ENCODE measurements around the gene LRRFIP1. TPM values are rescaled to one million over a fixed set of nuclear protein-coding genes. Genes with fewer than 3 reads are reported as not detected.

The LRRFIP1 gene
- total and polyA plus RNA-seq, 8 donors: 104 to 160 (median 122) TPM

DNA sequence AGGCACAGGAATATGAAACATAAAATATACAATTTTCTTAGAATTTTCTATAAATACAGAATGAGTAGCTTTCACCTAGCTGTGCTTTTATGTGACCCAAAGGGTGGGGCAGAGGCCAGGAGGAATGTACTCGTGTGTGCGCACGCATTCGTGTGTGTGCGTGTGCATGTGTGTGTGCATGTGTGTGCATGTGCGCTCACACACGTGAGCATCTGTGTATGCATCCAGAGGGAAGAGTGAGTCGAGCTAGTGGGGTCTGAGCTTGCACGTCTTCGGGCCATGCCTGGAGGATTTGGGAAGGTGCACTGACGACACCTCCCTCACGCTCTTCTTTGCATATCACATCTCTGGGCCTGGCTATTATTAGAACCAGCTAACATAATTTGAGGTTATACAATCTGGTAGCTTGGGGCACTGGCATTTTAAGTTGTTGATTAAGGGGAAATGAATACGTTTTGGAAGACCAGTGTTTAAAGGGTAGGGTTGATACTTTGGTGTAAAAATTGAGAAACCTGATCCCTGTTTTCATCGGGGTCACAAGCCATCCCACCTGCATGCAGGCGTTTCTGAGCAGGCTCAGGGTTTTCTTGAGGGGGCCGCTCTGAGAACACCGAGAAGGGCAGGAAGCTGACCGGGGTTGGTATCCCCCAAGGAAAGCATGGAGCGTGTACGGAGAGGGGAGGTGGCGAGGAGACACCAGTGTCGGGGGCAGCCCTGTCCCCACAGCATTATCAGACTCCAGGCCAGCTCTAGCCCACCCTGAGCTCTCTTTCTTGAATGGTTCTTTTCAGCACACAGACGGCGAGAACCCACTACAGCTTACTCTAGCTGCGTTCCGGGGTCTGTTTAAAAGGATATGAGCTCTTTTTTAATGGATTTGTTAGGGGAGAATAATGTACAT is 85.3 kb downstream of the LRRFIP1 start:
- Histone ChIP-seq H3K36me3 (peaks cover 0 to 51% of the 10 kb centered on the region in 2 donors), H3K4me1 (peaks cover 11 to 53% of the 10 kb centered on the region in 2 donors), H3K27ac (no peak overlapping the region), H3K4me3 (no peak overlapping the region), H3K9me3 (no peaks in the 10 kb centered on the region), H3K27me3 (no peaks in the 10 kb centered on the region)
- TF ChIP-seq, protein P1, sequence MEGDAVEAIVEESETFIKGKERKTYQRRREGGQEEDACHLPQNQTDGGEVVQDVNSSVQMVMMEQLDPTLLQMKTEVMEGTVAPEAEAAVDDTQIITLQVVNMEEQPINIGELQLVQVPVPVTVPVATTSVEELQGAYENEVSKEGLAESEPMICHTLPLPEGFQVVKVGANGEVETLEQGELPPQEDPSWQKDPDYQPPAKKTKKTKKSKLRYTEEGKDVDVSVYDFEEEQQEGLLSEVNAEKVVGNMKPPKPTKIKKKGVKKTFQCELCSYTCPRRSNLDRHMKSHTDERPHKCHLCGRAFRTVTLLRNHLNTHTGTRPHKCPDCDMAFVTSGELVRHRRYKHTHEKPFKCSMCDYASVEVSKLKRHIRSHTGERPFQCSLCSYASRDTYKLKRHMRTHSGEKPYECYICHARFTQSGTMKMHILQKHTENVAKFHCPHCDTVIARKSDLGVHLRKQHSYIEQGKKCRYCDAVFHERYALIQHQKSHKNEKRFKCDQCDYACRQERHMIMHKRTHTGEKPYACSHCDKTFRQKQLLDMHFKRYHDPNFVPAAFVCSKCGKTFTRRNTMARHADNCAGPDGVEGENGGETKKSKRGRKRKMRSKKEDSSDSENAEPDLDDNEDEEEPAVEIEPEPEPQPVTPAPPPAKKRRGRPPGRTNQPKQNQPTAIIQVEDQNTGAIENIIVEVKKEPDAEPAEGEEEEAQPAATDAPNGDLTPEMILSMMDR (IDR thresholded peaks at IDR 0.05): no peak
- intact Hi-C loops (cut with DNase I): no loop called here
- ATAC-seq (no peak), DNase-seq (no peak)

DNA sequence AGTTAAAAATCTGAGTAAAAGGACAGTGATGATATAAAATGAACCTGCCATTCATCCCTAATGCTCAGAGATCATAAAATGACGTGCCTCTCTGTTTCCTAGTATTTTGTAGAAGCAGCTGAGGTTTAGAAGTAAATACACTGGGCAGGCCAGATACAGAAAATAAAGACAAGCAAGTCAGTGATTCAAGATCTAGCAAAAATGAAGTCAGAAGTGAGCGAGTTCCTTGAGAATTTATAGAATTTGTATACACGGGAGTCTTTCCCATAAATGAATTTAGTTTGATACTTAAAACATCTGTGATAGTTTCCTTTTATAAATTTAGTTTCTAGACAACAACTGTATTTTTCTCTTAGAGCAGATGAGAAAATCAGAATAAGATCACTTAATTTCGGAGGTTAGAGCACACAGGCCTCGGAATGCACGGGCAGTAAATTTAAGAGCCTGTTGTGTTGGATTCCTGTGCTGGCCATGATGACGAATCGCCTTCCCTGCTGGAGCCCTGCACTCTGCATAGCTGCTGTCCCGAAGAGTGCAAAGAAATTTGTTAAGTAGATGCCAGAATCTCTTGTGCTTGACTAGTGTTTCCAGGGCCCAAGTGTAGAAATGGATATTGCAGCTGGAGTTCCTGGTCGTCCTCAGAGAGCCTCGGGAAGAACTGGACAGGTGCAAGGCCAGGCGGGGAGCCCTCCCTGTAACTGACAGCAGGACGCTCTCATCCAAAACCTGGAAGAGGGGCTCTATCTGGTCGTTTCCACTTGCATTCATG is 87.5 kb downstream of the LRRFIP1 start:
- Histone ChIP-seq H3K27me3 (no peaks in the 10 kb centered on the region), H3K4me1 (peaks cover 0 to 45% of the 10 kb centered on the region in 2 donors), H3K9me3 (no peaks in the 10 kb centered on the region), H3K27ac (peak overlapping the region; percentile 69 to 73), H3K36me3 (peaks cover 0 to 40% of the 10 kb centered on the region in 2 donors), H3K4me3 (no peak overlapping the region)
- intact Hi-C loops (cut with DNase I): no loop called here
- TF ChIP-seq, protein P1 (IDR thresholded peaks at IDR 0.05): no peak
- ATAC-seq (peak; percentile 92), DNase-seq (no peak)

DNA sequence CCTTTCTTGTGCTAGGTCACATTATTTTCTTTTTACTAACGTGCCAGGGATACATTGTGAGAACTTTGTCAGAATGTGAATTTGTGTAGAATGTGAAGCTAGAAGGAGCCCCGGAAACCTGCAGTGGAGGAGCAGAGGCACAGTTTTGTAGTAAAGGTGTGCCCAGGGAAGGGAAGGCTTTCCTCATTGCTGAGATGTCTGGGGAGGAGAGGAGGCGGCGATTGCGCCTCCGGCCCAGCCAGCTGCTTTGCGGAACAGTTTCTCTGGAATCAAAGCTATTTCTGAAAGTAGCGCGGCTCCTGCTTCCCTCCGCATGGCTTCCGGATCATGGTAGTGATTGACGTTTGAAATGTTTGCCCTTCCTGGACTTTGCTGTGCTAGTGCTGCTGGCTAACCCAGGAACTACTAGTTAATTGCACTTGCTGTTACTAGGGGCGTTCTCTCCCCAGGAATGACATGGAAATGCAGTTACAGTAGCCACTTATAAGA is 88.1 kb downstream of the LRRFIP1 start:
- intact Hi-C loops (cut with DNase I): no loop called here

DNA sequence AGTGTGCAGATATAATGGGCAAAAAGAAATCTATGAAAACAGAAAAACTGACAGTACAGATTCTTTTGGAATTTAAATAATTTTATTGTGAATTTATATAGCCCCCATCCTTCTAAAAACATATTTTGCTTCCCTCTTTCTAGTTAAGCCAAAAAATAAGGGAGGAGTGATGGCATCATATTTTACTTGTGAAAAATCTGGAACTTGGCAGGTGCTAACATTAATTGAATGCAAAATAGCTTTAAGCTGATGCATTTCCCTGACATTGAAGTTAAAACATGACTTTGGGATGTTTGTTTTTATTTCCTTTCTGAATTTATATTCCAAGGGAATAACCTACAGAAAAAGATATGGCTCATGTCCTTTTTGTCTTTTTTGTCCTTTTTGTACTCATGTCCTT is 88.6 kb downstream of the LRRFIP1 start:
- intact Hi-C loops (cut with DNase I): no loop called here
- Histone ChIP-seq H3K36me3 (peaks cover 0 to 35% of the 10 kb centered on the region in 2 donors), H3K4me3 (no peak overlapping the region), H3K9me3 (no peaks in the 10 kb centered on the region), H3K27ac (peak overlapping the region; percentile 69 to 73), H3K4me1 (peaks cover 0 to 45% of the 10 kb centered on the region in 2 donors), H3K27me3 (no peaks in the 10 kb centered on the region)
- ATAC-seq (no peak), DNase-seq (no peak)
- TF ChIP-seq, protein P1 (IDR thresholded peaks at IDR 0.05): no peak

More for the DNA sequence above, 88.1 kb downstream of the LRRFIP1 start:
- no peaks in the 10 kb centered on the region for H3K27me3 ChIP-seq
- no peak for DNase-seq
- peaks cover 0 to 35% of the 10 kb centered on the region in 2 donors for H3K36me3 ChIP-seq
- ATAC-seq: peak; percentile 87
- peaks cover 0 to 45% of the 10 kb centered on the region in 2 donors for H3K4me1 ChIP-seq
- no peak overlapping the region for H3K4me3 ChIP-seq
- H3K27ac ChIP-seq: peak overlapping the region; percentile 69 to 73
- no peaks in the 10 kb centered on the region for H3K9me3 ChIP-seq
- TF ChIP-seq, protein P1 (IDR thresholded peaks at IDR 0.05): no peak
